Measurements from ENCODE around the gene LUZP1. TPM values are rescaled to one million over a fixed set of nuclear protein-coding genes. Genes with fewer than 3 reads are reported as not detected.

LUZP1 gene
- polyA plus RNA-seq, 1 experiment = 39.4 TPM

DNA sequence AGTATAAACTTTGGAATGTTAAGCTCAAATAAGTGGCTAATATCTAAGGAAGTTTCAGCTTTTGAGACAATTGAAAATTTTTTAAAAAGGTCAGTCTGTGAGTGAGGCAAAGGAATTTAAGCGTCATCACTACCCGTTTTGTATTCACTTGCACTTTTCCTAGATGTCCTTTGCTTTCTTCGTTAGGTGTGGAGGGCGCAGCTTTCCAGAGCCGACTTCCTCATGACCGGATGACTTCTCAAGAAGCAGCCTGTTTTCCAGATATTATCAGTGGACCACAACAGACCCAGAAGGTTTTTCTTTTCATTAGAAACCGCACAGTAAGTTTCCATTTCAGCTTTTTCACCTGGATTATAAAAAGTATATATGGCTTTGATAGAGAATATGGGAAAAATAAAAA lies 118.5 kb downstream of the LUZP1 start:
- TF ChIP-seq CTCF (IDR thresholded peaks at IDR 0.05; ENCODE audit: low read depth, low read length) = no peak
- POLR2A ChIA-PET = no interaction called here
- Histone ChIP-seq H3K27me3 (ENCODE audit: control insufficient read depth, insufficient read depth, low read length) (no peaks in the 10 kb centered on the region), H3K4me3 (ENCODE audit: low read depth, low read length) (no peak overlapping the region), H3K9me3 (ENCODE audit: control insufficient read depth, insufficient read depth, low read length) (no peaks in the 10 kb centered on the region), H3K27ac (ENCODE audit: low read depth, low read length) (no peak overlapping the region)
- no peak for DNase-seq (ENCODE audit: low read depth, low spot score)
- CTCF ChIA-PET = interaction anchor here (0.6 kb wide), 2 partner anchors 49 to 294 kb away, joined by 3 to 4 read pairs; partner anchors contain the start of gene HNRNPR

GRCh38 chr1:23044035-23044434 lies 124.6 kb downstream of the LUZP1 start:
- no peak for TF ChIP-seq CTCF (IDR thresholded peaks at IDR 0.05; ENCODE audit: low read depth, low read length)
- DNase-seq (ENCODE audit: low read depth, low spot score) = no peak
- POLR2A ChIA-PET = no interaction called here
- Histone ChIP-seq H3K27me3 (ENCODE audit: control insufficient read depth, insufficient read depth, low read length) (no peaks in the 10 kb centered on the region), H3K27ac (ENCODE audit: low read depth, low read length) (no peak overlapping the region), H3K4me3 (ENCODE audit: low read depth, low read length) (no peak overlapping the region), H3K9me3 (ENCODE audit: control insufficient read depth, insufficient read depth, low read length) (no peaks in the 10 kb centered on the region)
- CTCF ChIA-PET = interaction anchor here (1.0 to 1.2 kb wide), 2 partner anchors 19 to 141 kb away, joined by 3 read pairs; no protein-coding TSS in a partner anchor

- H3K4me3 ChIP-seq (ENCODE audit: low read depth, low read length) = no peak overlapping the region
- no peaks in the 10 kb centered on the region for H3K9me3 ChIP-seq (ENCODE audit: control insufficient read depth, insufficient read depth, low read length)
- POLR2A ChIA-PET = no interaction called here
- no peak for TF ChIP-seq CTCF (IDR thresholded peaks at IDR 0.05; ENCODE audit: low read depth, low read length)
- H3K27me3 ChIP-seq (ENCODE audit: control insufficient read depth, insufficient read depth, low read length) = no peaks in the 10 kb centered on the region
- CTCF ChIA-PET = interaction anchor here (0.7 to 0.8 kb wide), 2 partner anchors 336 to 1611 kb away, joined by 3 to 4 read pairs; no protein-coding TSS in a partner anchor
- no peak for DNase-seq (ENCODE audit: low read depth, low spot score)
- no peak overlapping the region for H3K27ac ChIP-seq (ENCODE audit: low read depth, low read length)
Observed at GRCh38 chr1:23040509-23040908, 128.1 kb downstream of the LUZP1 start.

- CTCF ChIA-PET = no interaction called here
Observed at GRCh38 chr1:23039308-23039826, 129.3 kb downstream of the LUZP1 start.

More at GRCh38 chr1:23039308-23039826, 129.3 kb downstream of the LUZP1 start:
- Histone ChIP-seq H3K27me3 (ENCODE audit: control insufficient read depth, insufficient read depth, low read length) (no peaks in the 10 kb centered on the region), H3K9me3 (ENCODE audit: control insufficient read depth, insufficient read depth, low read length) (no peaks in the 10 kb centered on the region), H3K4me3 (ENCODE audit: low read depth, low read length) (no peak overlapping the region), H3K27ac (ENCODE audit: low read depth, low read length) (no peak overlapping the region)
- POLR2A ChIA-PET = no interaction called here
- no peak for DNase-seq (ENCODE audit: low read depth, low spot score)
- TF ChIP-seq CTCF (IDR thresholded peaks at IDR 0.05; ENCODE audit: low read depth, low read length) = no peak
